HTR-8/SVneo (cell line): ENCODE measurements around the gene PGK1.
A peak's percentile ranks its signal among the peaks of the same experiment; 100 is the strongest.
"Not testable (repeated sequence)": the region's sequence is repeated elsewhere in the genome, so short reads cannot be mapped to it uniquely, and the experiment has no call there.

ENCODE experiments used
- DNase-seq: peaks from one replicate; pipeline ENCODE4 v3.0.0; 2011; ENCODE audit warnings: low spot score, mixed read lengths; ENCODE audit not compliant: insufficient read length
- FAIRE-seq: peaks from 2 replicates; lab custom pipeline; 2011; peaks lifted over from hg19 to GRCh38; lab: Jason Lieb, UNC

The PGK1 gene

DNA sequence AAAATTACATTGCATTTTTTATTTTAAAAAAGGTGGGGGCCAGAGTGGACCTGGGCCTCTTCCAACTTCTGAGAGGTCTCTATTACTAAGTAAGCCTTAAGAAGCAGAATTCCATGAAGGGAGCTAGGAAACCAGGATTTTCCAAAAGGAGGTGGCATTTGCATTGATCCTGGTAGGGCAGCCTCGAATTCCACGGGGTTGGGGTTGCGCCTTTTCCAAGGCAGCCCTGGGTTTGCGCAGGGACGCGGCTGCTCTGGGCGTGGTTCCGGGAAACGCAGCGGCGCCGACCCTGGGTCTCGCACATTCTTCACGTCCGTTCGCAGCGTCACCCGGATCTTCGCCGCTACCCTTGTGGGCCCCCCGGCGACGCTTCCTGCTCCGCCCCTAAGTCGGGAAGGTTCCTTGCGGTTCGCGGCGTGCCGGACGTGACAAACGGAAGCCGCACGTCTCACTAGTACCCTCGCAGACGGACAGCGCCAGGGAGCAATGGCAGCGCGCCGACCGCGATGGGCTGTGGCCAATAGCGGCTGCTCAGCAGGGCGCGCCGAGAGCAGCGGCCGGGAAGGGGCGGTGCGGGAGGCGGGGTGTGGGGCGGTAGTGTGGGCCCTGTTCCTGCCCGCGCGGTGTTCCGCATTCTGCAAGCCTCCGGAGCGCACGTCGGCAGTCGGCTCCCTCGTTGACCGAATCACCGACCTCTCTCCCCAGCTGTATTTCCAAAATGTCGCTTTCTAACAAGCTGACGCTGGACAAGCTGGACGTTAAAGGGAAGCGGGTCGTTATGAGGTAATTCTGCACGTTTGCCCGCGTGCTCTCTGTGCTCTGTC lies at the start of gene PGK1:
PGK1 (plus strand) TSS at position 626 of the 824 bp plus-strand sequence; CDS start at position 719, 93 bp downstream.
- peak; percentile 100 for FAIRE-seq

DNA sequence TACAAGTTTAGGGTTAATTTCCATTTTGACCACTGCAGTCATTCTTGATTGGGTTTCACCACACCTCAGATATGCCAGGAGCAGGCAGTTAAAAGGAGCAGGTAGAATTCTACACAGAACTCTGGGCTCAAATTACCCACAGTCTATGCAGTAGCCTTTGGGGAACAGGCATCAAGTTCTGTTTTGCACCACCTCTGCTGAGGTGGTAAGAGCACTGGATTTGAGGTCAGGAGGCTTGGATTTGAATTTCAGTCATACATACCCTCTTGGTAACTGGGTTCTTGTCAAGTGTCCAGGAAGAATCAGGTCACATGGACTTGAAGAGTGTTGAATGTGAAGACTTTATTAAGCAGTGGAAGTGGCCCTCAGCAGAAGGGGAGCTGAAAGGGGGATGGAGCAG lies 40.4 kb upstream of the PGK1 start:
- DNase-seq (no peak), FAIRE-seq (no peak)

More for the DNA sequence above, at the start of gene PGK1:
- peak; percentile 98 for DNase-seq

DNA sequence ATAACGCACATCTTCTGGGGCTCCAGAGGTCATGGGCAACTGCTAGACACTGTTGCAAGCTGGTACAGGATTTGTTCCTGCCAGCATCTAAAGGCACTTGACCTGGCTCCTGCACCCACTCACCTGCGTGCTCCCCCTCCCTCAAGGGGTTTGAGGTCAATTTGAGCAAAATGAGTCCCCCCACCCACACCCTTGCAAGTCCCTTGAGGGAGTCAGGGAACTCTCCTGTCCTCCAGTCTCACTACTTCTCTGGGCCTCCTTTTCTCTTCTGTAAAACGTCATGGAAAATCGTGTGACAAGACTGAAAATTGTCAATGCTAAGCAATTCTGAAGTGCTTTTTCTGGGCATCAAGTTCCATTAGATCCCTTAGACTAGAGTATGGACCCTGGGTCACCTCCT lies 39.9 kb upstream of the PGK1 start:
- DNase-seq (no peak), FAIRE-seq (no peak)

DNA sequence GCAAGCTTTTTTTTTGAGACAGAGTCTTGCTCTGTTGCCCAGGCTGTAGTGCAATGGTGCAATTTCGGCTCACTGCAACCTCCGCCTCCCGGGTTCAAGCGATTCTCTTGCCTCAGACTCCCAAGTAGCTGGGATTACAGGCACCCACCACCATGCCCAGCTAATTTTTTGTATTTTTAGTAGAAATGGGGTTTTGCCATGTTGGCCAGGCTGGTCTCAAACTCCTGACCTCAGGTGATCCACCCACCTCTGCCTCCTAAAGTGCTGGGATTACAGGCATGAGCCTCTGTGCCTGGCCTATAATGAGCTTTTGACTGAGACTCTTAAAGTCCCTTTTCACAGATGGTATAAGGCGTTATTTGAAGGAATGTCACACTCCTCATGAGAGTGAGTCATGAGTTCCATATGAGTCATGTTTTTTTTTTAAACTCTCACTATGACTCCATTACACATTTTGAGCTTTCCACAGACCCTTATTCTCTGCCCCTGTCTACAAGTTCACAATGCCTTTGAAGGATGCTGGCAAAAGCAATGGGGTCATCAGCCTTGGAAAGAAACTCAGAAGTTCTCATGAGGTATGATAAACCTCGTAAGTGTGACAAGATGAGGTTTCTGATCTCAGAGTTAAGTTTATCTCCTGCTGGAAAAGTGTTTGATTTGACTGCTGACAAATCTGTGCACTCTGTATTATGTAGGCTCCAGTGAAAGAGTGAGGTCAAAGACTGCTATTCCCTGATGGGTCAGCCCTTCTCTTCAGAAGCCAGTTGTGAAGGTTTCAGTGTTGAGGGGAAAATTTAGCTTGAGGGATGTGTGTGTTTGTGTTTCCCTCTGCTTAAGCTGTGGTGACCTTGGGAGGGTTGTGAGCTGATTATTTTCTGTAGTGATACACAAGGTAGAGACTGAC lies 39.1 kb upstream of the PGK1 start:
- peak; percentile 57 for FAIRE-seq
- peak; percentile 71 for DNase-seq

DNA sequence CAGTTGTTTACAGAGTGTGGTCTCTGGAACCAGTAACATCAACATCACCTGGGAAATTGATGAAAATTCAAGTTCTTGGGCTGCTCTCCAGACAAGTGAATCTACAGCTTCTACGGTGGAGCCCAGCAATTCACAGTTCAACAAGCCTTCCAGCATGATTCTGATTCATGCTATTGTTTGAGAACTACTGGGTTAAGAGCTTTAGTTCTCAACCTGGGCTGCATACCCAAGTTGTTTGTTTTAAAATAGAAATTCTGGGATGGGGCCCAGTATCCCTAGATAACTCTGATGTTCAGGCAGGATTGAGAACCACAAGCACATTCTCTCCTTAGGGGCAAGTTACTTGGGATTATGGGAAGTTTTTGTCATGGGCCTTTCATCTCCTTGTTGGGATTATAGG lies 37.9 kb upstream of the PGK1 start:
- FAIRE-seq, result no peak
- no peak for DNase-seq

DNA sequence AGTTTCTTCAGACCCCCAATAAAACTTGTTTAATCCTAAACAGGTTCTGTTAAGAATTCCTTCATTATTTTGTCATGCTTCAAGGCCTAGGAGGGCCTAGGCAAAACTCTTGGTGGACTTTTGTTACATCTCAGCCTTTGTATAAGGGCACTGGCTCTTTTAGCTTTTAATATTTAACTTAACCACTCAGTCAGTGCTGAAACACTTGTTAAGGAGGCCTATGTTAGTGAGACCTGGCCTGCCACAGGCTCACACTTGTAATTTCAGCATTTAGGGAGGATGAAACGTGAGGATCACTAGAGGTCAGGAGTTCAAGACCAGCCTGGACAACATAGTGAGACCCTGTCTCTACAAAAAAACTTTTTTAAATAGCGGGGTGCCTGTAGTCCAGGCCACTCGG lies 32.7 kb upstream of the PGK1 start:
- no peak for FAIRE-seq
- no peak for DNase-seq

DNA sequence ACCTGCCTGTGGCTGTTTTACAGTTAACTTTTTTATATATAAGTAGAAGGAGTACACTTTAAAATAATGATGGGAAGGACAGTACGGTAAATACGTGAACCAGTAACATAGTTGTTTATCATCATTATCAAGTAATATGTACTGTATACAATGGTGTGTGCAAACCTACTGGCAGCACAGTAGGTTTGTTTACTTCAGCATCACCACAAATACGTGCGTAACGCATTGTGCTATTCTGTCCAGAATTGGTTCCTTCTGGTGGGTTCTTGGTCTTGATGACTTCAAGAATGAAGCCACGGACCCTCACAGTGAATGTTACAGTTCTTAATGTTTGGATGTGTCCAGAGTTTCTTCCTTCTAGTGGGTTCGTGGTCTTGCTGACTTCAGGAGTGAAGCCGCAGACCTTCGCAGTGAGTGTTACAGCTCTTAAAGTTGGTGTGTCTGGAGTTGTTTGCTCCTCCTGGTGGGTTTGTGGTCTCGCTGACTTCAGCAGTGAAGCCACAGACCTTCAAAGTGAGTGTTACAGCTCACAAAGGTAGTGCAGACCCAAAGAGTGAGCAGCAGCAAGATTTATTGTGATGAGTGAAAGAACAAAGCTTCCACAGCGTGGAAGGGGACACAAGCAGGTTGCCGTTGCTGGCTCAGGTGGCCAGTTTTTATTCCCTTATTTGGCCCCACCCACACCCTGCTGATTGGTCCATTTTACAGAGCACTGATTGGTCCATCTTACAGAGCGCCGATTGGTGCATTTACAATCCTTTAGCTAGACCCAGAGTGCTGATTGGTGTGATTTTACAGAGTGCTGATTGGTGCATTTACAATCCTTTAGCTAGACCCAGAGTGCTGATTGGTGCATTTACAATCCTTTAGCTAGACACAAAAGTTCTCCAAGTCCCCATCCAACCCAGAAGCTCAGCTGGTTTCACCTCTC lies 30.6 kb upstream of the PGK1 start:
- not testable (repeated sequence) for DNase-seq, FAIRE-seq

DNA sequence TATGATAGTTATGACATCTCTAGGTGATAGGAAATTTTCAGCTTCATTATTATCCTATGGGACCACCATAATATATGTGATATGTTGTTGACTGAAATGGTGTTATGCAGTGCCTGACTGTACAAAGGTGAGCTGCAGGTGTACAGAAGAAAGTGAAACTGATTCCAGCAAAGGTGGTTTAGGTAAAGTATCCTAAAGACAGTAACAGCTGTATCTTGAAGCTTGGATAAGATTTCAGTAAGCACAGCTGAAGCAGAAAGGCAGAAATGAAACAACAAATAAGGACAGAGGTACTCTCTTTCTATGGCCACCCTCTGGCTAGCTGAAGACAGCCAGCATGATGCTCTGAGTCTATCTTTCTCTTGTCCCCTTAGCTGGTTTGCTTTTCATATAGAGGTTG lies 30.0 kb upstream of the PGK1 start:
- no peak for FAIRE-seq
- no peak for DNase-seq

DNA sequence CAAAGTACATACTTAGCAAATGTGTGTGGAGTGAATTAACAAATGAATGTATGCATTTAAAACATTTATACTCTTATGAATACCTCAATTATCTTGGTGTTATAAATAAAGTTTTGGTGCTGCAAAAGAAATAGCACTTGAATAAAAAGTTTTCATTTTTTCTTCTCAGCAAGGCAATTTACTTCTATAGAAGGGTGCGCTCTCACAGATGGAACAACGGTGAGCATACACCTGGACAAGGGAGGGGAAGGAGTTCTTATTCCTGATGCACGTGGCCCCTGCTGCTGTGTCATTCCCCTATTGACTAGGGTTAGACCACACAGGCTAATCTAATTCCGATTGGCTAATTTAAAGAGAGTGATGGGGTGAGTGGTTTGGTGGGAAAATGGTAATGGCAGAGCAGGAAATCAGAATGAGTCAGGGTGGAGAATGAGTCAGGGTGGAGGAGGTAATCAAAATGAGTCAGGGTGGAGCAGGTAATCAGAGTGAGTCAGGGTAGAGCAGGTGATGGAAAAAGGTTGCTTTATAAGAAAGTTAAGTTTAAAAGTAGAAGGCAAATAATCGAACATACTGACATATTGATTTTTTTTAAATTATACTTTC lies 28.2 kb upstream of the PGK1 start:
- FAIRE-seq, result no peak
- DNase-seq, result no peak

DNA sequence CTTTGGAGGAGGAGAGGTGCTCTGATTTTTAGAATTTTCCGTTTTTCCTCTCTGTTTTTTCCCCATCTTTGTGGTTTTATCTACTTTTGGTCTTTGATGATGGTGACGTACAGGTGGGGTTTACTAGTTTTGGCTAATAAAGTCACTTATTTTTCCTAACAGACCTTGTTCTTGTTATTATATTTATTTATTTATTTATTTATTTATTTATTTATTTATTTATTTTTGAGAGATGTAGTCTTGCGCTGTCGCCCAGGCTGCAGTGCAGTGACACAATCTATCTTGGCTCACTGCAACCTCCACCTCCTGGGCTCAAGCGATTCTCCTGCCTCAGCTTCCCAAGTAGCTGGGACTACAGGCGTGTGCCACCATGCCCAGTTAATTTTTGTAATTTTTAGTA lies 22.6 kb upstream of the PGK1 start:
- FAIRE-seq, DNase-seq: not testable (repeated sequence)

DNA sequence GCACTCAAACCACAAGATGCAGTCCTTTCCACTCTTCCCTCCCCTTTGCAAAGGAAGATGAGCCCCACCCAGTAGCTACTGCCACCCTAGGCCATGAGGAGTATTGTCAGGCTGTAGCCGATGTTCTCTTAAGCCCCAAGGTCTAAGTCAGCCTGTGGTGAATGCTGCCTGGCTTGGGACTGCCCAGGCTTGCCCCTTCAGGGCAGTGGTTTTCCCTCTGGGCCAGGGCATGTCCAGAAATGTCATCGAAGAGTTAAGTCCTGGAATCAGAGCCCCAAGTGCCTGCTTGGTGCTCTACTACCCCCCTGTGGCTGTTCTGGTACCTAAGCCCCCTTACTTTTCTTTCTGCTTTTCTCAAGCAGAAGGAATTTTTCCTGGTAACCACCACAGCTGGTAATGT lies 11.8 kb upstream of the PGK1 start:
- DNase-seq, result peak; percentile 51
- peak; percentile 98 for FAIRE-seq

DNA sequence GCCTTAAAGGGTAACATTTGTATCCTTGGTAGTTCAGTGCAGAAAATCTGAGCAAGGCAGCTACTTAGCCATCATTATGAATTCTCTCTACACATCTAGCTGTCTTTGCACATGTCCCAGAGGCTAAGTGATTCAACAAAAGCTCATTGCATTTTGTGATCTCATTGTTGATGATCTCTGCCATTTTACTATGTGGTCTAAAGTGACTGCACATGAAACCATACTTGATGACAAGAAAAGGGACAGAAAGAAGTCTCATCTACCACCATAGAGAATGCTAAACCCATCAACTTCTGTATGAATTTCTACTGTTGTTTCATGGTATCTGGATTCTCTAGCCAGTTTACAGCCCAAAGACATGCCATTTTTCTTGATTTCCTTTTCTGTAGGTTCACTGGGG lies 5.9 kb upstream of the PGK1 start:
- DNase-seq (no peak), FAIRE-seq (no peak)

DNA sequence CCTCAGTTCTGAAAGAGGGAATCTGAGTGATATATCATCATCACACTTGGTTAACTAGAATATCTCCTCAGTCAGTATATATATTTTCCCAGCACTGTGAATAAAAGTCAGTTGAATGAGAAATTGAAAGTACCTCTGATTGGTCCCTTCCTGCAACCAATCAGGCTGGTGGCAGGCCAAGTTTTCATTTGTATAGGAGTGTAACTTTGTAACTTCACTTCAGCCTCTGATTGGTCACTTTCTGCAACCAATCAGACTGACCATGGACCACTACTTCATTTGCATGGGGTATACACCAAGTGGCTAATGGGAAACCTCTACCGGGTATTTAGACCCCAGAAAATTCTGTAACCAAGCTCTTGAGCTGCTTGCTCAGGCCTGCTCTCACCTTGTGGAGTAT lies 2.0 kb upstream of the PGK1 start:
- DNase-seq (no peak), FAIRE-seq (no peak)

DNA sequence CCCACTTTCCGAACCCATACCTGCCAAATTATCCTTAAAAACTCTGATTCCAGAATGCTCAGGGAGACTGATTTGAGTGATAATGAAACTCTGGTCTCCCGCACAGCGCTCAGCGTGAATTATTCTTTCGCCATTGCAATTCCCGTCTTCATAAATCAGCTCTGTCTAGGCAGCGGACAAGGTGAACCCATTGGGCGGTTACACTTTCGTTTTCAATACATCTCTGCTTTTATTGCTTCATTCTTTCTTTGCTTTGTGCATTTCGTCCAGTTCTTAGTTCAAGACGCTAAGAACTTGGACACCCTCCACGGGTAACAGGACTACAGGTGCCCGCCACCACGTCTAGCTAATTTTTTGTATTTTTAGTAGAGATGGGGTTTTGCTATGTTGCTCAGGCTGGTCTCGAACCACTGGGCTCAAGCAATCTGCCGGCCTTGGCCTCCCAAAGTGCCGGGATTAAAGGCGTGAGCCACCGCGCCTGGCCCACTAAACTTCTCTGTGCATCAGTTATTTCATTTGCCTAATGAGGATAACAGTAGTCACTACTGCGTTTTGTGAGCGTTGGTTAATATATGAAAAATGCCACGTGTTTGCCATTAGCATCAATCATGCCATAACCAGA lies 936 bp upstream of the PGK1 start:
- DNase-seq (no peak), FAIRE-seq (no peak)

DNA sequence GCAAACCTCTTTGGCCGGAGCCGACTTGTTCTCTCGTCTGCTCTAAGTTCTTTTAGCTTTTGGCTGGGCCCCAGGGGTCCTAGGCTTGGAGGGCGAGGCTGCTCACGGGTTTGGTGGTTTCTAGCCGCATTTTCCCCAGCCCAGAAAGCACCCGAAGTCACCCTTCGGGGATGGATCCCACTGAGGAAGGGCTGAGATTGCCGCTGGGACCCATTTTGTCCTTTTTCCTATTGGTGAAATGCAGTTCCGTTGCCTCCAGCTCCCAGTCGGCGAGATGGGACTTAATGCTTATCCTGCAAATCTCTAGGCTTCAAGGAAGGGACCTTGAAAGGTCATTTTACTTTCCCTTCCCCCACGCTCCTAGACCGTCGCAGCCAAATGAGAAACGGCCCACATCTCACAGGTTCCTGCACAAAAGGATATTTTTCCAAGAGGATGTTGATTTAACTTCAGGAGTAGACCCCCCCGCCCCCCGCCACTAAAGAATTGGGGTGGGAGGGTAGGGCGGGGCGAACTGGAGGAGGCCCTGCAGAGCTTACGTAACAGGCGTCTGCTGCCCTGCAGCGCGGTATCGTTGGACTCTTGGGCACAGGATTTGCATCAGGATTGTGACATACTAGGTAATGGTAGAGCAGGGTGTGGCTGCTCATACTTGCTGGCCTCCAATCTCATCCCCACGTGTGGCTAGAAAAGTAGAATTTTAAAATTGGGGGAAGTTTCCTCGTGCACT lies 564 bp downstream of the PGK1 start:
- DNase-seq (peak; percentile 29), FAIRE-seq (peak; percentile 89)

DNA sequence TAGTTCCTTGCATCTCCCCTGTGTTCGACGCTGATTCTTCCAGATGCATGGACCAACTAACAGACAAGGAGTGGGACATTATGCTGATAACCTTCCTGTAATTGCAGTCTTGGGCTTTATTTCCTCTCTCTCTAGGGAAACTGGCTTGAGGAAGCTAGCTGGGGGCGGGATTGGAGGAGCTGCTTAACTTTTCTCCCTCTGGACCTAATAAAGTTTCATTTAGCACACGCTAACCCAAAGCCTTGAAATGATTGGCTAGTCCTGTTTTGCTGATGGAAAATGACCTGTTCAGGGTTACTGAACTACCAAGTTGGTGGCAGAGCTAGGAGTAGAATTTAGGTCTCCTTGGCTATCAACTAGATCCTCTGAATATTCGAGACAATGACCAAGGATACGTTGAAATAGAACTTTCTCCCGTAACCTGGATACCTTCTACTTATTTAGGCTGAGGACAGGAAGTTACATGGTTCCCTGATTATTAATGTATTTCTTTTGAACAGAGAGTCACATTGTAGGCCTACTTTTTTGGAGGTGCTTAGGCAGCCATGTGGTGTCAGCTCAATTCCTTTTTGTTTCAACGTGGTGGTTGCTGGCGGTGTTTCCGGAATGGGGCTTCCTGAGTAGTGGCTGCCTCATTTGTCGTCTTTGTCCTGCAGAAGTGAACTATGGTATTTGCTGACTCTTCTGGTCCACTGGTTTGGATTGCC lies 2.0 kb downstream of the PGK1 start:
- FAIRE-seq, result no peak

DNA sequence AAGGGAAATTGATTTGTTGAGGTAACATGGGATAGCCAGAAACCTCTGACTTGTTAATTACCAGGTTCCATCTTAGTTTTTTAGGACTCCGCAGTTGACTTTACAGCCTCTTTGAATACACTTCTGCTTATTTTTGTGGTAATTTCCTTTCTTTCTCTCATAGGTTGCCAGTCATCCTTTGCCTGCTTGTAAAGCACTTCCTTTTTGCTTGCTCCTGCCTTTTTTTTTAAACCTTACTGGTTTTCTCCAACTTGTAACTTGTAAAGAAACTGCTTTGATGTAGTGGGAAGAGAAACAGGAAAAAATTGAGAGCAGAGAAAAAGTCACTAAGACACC lies 2.6 kb downstream of the PGK1 start:
- DNase-seq, result no peak
- no peak for FAIRE-seq

More for the DNA sequence above, 2.0 kb downstream of the PGK1 start:
- DNase-seq, result no peak

DNA sequence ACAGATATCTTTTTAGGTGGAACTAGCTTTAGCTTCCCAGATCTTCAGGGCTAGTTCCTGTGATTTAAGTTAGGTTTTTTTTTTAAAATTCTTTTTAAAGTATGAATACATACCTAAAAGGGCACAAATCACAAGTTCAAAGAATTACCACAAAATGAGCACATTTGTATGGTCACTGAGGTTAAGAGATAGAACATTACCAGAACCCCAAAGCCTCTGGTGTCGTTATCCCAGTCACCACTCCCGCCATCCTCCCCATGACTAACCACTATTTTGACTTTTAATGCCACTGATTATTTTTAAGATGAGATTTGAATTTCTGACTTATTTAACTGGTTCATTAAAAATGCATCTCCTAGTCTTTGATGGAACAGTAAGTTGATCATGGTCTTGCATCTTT lies 5.4 kb downstream of the PGK1 start:
- FAIRE-seq (no peak), DNase-seq (no peak)
